Measurements from ENCODE around the gene OR8B3.
"Not testable (repeated sequence)": the region's sequence is repeated elsewhere in the genome, so short reads cannot be mapped to it uniquely, and the experiment has no call there.

Gene OR8B3, protein sequence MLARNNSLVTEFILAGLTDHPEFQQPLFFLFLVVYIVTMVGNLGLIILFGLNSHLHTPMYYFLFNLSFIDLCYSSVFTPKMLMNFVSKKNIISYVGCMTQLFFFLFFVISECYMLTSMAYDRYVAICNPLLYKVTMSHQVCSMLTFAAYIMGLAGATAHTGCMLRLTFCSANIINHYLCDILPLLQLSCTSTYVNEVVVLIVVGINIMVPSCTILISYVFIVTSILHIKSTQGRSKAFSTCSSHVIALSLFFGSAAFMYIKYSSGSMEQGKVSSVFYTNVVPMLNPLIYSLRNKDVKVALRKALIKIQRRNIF

DNA sequence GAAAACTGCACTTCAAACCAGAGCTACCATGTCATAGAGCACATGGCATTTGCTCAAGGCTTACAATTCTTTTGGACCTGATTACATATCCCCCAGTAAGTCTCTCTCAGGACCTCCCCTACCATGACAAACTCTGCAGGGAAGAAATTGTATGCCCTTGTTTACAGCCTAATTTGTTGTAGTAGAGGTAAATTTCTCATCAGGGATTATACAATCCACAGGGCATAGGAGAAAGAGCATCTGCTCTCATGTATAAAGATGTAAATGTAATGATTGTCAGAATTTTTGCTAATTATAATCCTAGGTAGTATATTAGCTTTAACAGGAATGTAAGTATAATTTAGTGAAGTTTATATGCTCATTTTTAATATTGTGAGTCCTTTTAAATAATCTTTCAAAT is at the start of gene OR8B3:
TSS of gene OR8B3 (minus strand) at position 101 of the 400 bp plus-strand sequence. CDS start 1,673 bp downstream, outside the sequence.
- DNase-seq, result no peak

DNA sequence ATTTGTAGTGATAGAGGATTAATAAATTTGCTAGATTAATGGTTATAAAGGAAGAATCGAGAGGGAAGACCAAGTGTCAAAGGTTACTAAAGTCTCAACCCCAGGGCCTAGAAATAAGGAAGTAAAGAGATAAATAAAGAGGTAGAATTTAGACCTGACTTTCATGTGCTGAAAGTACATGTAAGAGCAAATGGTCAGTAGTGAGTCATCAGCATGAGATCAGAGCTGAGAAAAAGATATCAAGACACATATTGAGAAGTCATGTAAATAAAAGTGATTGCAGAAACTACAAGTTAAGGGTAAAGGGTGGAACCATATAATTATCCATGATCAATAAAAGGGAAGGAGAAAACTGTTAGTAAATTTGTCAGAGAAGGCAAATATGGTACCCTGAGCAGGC is 48.1 kb upstream of the OR8B3 start:
- no peak for DNase-seq

DNA sequence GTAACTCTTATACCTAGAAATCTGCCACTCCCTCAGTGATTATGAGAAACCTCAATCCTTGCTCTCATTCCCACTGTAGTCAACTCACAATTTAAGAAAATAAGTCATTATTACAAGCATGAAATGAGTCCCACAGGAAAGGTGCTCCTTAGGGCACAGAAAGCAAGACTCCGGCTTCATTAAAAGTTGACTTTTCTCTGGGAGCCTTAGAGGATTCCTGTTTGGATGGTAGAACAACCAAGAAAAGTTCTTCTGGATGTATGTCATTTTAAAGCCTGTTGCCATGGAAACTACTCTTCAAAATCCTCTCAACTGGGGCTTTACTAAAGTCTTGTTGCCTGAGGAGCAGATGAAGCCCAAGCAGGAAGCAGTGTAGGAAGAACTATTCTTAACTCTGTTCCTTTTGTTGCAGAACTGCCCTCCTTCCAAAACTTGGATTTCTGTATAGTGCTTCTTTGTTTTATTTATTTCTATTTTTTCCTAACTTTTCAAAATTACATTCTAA is 46.9 kb upstream of the OR8B3 start, which contains the start of gene OR8B8:
TSS of gene OR8B8 (minus strand) at position 51 of the 505 bp plus-strand sequence. CDS start 4,611 bp downstream, outside the sequence.
- DNase-seq, result no peak

DNA sequence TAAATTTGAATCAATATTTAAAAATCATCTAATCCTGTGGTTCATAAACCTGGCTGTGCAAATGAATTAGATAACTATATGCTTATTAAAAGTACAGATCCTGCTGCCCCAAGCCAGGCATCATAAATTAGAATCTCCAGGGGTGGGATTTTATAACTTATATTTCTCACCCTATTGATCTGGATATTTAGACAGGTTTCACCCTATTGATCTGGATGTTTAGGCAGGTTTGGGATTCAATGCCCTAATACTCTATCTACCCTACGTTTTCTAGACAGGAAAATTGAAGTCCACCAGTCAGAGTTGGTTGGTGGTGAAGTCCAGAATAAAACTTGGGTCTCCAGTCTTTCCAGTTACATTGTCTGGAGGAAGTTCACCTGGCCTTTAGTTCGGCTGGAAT is 44.0 kb upstream of the OR8B3 start:
- DNase-seq, result no peak

DNA sequence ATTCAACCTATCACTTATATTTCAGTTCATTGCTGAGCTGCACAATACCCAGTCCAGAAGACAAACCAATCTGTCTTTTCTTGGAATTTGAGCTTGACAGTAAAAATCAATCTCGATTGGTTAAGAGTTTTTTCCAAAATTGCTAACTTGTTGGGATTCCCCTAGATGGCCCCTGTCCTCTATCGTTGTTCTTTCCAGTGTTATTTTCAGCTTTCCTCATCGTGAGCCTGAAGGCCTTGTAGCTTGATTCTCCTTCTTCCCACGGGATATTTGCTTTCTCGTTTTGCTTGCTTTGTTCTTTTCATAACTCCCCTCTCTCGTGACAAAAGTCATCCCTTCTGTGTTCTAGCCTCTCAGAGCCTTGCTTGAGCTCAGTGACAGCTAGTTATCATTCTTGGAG is 43.6 kb upstream of the OR8B3 start:
- no peak for DNase-seq

DNA sequence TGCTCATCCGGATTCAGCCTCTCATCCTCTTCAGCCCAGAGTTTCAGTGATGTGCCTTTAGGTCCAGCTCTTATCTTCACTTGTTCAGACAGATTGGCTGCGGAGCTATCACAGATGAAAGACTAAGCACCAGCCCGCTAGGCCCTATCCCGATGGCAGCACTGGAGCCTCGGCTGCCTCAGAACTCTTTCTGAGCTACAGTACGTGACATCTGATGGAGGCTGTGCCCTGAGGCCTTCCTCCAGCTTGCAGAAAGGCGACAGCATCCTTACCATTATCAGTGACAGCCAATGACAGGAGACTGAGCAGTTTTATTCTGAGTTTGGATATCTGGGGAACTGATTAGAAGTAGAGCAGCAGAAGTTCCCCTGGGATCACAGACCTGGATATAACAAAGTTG is 42.7 kb upstream of the OR8B3 start:
- no peak for DNase-seq

DNA sequence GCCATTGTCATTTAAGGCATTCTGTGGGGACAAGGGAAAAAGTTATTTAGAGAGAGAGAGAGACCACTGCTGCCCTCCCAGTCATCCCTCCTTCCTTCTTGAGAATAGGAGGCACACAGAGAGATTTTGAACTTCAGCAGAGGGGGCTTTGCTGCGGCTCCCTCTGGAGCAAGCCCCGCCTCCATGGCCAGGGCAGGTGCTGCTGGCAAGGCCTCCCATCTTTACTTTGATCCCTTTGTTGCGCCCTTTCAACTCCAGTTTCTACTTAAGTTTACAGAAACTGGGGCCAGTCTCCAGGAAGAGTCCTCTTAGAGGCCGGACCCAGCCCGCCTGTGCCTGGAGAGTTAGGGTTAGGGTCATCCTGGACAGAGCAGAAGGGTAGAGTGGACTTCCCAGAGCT is 42.3 kb upstream of the OR8B3 start:
- DNase-seq, result no peak

DNA sequence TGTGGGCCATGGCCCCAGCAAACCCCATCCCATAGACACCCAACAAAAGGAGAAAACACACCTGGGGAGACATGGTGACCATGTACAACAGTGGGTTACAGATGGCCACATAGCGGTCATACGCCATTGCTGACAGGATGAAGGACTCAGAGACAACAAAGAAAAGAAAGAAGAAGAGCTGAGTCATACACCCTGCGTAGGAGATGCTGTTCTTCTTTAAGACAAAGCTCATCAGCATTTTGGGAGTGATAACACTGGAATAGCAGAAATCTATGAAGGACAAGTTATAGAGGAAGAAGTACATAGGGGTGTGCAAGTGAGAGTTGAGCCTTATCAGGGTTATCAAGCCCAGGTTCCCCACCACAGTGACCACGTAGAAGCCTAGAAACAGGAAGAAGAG is 41.8 kb upstream of the OR8B3 start:
- no peak for DNase-seq

DNA sequence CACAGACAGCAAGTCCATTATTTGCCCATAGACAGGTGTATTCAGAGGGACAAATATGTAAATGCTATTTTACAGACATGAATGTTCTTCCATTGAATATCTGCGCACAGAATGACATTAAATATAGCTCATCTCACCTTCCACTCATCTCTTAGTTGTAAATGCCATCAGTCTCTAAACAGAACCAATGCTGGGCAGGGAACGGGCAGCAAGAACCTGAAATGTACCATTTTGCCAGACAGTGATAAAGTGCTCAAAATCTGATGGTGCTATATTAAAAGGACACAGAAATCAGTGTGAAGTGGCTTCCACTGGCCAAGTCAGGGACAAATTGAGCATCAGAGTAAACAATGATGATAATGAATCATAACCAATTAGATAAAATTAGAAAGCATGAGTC is 35.9 kb upstream of the OR8B3 start:
- no peak for DNase-seq

DNA sequence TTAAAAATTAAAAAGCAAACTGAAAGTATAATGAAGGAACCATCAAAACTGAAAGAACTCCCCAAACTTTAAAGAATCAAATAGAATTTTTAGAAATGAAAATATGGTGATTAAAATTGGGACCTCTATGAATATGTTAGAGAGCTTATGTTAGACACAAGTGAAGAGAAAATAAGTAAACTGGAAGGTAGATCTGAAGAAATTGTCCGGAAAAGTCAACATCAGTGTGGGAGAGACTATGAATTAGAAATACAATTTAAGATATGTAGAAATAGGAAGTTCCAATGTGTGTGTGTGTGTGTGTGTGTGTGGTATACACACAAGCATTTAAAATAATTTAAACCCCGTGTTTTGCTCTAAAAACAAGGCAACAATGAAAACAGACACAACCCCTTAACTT is 30.8 kb upstream of the OR8B3 start:
- DNase-seq, result no peak

DNA sequence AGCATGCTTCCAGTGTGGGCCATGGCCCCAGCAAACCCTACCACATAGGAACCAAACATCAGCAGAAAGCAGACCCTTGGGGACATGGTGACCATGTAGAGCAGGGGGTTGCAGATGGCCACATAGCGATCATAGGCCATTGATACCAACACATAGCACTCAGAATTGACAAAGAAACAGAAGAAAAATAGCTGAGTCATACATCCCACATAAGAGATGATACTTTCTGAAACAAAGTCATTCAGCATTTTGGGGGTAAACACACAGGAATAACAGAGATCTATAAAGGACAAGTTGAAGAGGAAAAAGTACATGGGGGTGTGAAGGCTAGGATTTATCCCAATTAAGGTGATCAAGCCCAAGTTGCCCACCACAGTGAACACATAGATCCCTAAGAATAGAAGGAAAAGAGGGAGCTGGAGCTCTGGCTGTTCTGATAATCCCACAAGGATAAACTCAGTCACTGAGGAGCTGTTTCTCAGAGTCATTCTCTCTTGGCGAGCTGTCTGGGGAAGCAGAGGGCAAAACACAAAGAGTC is 25.6 kb upstream of the OR8B3 start, which contains the start of gene OR8B4:
TSS of gene OR8B4 (minus strand) at position 488 of the 538 bp plus-strand sequence. CDS start at position 488, 0 bp downstream.
- no peak for DNase-seq

DNA sequence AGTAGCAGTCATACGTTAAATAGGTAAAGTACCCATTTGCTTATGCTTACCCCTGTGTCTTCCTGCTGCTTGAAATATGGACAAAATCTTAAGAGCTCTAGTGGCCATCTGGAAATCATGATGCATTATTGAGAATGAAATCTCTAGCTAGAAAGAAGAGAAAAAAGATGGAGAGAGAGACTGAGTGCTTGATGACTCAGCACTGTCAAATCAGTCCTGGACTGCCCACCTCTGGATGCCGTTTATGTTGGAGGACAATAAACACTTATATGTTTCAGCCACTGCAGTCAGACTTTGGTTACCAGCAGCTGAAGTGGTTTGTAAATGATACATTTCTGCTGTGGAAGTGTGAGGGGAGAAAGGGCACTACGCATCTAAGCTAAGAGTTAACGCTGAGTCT is 22.2 kb upstream of the OR8B3 start:
- no peak for DNase-seq

DNA sequence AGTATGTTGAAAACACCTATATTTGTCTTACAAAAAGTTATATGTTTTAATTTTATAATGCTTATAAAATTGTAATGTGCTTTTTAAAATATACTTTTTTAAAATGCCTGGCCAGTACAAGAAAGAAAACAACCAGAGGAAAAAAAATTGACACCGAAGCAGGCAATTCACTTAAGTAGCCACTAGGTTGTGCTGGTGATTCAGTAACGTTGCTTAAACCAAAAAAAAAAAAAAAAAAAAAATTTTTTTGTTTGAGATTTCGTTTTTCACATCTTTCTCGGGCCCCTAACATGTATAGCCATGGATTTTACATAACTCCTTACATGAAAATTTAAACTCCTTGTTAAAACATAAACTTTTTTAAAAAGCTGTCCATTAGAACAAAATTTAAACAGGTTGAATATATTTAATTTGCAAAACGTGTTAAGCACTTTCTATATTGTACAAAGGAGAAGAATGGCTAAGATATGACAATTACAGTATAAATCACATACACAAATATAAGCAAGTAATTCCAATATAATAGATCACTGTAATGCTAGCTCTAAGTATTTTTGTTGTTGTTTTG is 16.6 kb upstream of the OR8B3 start:
- DNase-seq, result peak; percentile 0

DNA sequence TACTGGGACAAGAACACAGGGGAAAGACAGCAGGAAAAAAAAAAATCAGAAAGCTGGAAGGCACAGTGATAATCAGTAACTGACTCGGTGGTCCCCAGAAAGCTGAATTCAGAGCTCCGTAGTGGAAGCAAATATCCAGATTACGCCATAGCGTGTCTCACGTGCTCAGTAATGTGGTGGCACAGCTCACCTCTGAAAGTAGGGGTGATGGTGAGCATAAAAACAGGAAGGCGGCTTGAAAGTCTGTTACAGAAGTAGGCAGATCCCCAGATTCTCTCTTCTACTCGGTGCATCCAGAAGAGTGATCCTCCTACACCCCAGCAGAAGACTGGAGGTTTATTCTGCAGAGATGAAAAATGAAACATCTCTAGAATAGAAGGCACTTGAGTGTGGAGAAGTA is 11.1 kb upstream of the OR8B3 start:
- no peak for DNase-seq

DNA sequence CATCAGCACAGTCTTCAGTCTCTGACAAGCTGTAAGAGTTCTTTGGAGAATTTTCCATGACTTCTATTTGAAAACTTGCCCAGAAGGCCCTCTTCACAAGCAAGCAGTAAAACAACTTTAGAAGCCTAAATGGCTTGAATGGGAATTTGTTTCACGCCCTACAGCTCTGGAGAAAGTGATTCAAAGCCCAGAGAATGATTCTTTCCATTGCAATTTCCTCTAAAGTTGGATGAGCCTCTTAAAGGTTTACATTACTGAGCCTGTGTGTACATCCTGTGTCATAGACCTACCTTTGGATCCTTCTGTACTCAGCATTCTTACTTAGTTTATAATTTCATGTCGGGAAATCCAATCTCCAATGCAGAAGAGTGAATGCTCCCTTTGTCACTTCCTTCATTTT is 6.8 kb upstream of the OR8B3 start:
- no peak for DNase-seq

DNA sequence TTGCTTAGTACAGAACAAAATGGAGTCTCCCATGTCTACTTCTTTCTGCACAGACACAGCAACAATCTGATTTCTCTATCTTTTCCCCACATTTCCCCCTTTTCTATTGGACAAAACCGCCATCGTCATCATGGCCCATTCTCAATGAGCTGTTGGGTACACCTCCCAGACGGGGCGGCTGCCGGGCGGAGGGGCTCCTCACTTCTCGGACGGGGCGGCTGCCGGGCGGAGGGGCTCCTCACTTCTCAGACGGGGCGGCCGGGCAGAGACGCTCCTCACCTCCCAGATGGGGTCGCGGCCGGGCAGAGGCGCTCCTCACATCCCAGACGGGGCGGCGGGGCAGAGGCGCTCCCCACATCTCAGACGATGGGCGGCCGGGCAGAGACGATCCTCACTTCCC is 4.4 kb upstream of the OR8B3 start:
- DNase-seq, result not testable (repeated sequence)

DNA sequence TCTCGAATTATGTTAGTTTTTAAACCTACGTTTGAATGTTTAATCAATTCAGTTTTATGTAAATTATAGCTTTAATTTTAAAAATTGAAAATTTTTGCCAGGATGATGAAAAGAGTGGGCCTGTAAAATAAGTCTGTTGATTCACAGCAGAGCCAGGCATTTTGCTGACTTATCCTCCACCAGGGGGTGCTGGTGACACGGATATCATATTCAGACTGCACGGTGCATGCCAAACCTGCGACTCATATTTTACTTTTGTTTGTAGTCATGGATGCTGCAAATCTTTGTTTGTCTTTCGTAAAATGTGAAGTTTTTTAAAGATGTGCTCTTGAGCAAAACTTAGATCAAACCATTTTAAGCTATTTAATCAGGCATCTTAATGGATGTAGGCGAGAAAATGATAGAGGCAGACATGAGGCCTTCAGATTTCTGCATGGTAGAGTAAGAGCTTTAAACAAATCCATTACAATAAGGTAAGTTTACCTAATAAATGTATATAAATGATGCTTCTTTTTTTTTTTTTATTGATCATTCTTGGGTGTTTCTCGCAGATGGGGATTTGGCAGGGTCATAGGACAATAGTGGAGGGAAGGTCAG is 3.6 kb upstream of the OR8B3 start:
- peak; percentile 7 for DNase-seq

DNA sequence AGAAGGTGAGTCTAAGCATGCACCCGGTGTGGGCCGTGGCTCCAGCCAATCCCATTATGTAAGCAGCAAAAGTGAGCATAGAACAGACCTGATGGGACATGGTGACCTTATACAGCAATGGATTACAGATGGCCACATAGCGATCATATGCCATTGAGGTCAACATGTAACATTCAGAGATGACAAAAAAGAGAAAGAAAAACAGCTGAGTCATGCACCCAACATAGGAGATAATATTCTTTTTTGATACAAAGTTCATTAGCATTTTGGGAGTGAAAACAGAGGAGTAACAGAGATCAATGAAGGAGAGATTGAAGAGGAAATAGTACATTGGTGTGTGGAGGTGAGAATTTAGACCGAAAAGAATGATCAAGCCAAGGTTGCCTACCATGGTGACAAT is 2.0 kb downstream of the OR8B3 start:
- not testable (repeated sequence) for DNase-seq

DNA sequence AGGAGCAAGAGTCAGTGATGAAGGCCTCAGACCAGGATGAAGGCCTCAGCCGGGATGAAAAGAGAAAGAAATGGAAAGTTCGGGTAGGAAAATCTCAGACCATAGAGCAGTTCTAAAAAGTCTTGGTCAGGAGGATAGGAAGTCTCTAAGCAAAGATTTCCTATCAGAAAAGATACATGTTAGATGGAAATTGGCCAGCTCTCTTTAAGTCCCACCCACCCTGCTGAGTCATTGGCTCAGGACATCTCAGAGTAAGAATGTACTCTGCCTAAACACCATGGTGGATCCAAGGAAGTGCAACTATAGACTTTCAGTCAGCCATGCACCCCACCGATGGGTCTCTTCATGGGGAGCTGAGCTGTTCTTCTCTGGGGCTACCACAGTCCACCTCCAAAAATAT is 4.4 kb downstream of the OR8B3 start:
- no peak for DNase-seq

DNA sequence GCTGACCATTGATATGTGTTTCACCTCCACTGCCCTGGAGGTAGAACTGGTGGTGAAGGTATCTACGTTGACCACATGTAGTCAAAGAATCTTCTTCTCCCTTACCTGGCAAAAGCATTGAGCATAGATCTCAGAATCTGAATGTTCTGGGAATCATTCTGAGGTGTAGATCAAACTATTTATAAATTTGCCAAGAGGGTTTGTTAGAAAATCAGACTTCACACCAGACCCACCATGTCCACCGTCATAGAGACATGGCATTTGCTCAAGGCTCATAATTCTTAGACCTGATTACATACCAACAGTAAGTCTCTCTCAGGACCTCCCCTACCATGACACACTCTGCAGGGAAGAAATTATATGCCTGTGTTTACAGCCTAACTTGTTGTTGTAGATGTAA is 14.4 kb downstream of the OR8B3 start, which contains the start of gene OR8B2:
TSS of gene OR8B2 (minus strand) at position 101 of the 400 bp plus-strand sequence. CDS start 1,156 bp downstream, outside the sequence.
- DNase-seq, result no peak

DNA sequence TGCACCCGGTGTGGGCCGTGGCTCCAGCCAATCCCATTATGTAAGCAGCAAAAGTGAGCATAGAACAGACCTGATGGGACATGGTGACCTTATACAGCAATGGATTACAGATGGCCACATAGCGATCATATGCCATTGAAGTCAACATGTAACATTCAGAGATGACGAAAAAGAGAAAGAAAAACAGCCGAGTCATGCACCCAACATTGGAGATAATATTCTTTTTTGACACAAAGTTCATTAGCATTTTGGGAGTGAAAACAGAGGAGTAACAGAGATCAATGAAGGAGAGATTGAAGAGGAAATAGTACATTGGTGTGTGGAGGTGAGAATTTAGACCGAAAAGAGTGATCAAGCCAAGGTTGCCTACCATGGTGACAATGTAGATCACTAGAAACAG is 16.0 kb downstream of the OR8B3 start:
- not testable (repeated sequence) for DNase-seq

DNA sequence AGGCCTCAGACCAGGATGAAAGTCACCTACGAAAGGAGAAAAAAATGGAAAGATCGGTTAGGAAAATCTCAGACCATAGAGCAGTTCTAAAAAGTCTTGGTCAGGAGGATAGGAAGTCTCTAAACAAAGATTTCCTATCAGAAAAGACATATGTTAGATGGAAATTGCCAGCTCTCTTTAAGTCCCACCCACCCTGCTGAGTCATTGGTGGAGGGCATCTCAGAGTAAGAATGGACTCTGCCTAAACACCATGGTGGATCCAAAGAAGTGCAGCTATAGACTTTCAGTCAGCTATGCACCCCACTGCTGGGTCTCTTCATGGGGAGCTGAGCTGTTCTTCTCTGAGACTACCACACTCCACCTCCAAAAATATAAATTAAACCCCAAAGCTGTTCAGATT is 18.2 kb downstream of the OR8B3 start:
- DNase-seq, result no peak

DNA sequence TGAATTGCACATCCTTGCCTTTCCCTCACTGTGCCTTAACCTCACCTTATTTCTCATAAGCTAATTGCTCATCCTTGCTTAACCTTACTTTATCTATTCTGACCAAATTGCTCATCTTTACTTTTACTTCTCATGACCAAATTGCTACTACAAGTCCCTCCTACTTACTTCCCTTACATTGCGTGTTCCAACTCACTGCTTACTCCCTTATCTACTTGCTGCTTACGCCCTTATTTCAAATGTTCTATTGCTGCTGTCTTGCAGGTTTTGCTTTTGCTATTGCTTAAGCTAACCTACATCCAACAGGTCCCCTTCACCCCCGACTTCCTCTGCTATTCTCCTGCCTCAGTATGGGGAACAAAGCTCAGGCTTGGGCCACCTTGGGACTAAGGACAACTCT is 22.5 kb downstream of the OR8B3 start:
- no peak for DNase-seq

DNA sequence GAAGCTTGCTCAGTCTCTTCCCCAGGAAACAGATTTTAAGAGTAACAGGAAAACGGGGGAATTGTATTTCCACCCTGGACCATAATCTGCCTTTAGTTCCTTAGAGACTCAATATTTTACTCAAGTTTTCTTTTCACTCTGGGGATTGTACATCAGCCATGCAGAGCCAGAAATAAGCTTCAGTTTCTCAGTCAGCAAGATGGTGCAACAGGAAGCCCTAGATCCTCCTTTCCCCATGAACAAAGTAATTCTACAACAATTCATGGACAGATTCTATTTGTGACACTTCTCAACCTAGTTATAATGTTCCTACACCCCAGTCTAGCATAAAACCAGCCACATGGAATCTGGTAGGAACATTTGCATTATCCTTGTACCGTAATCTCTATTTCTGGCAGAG is 39.3 kb downstream of the OR8B3 start:
- DNase-seq, result no peak
